Measurements from ENCODE around the gene PTAR1.

The PTAR1 gene

GRCh38 chr9:69672596-69673310 is 87.1 kb downstream of the PTAR1 start:
- DNase-seq = peak; percentile 68 to 89

- peak in 1 of 2 experiments; percentile 74 for DNase-seq
Measured at GRCh38 chr9:69671879-69672595, 87.8 kb downstream of the PTAR1 start, which contains the start of gene APBA1. TSS of gene APBA1 (minus strand) at chr9:69672371.

GRCh38 chr9:69671311-69671878 is 88.4 kb downstream of the PTAR1 start:
- DNase-seq = peak in 1 of 2 experiments; percentile 13

GRCh38 chr9:69667306-69667705 is 92.5 kb downstream of the PTAR1 start:
- DNase-seq = no peak

GRCh38 chr9:69660304-69660703 is 99.5 kb downstream of the PTAR1 start:
- DNase-seq = no peak

Measured in NCI-H446 (cell line).